ENCODE data around the gene SGCE. TPM values are rescaled to one million over a fixed set of nuclear protein-coding genes. Genes with fewer than 3 reads are reported as not detected.

The SGCE gene
- total and polyA plus RNA-seq, 2 donors, result 23.7 to 27.9 TPM

GRCh38 chr7:94575646-94576045, 80.3 kb downstream of the SGCE start:
- DNase-seq (ENCODE audit: low read depth in 6 of 9, low spot score in 9 of 9), result no peak
- WGBS, result 95% methylated on average over 2 of the region's 2 CpGs
- H3K9me3 ChIP-seq (ENCODE audit: control insufficient read depth in 2 of 2, insufficient read depth in 1 of 2, low read length in 1 of 2), result no peaks in the 10 kb centered on the region
- peaks cover 0 to 7% of the 10 kb centered on the region in 2 donors for H3K36me3 ChIP-seq (ENCODE audit: control insufficient read depth in 2 of 2, insufficient read depth in 2 of 2, low read length in 1 of 2)
- H3K4me1 ChIP-seq (ENCODE audit: control insufficient read depth in 2 of 2, insufficient read depth in 2 of 2, low read length in 2 of 2), result no peaks in the 10 kb centered on the region
- H3K27me3 ChIP-seq (ENCODE audit: control insufficient read depth in 2 of 2, insufficient read depth in 1 of 2, low read length in 1 of 2), result no peaks in the 10 kb centered on the region
- H3K27ac ChIP-seq (ENCODE audit: low read depth in 1 of 2, low read length in 1 of 2), result no peak overlapping the region
- H3K4me3 ChIP-seq (ENCODE audit: low read length in 2 of 2), result no peak overlapping the region

- Histone ChIP-seq H3K36me3 (ENCODE audit: control insufficient read depth in 2 of 2, insufficient read depth in 2 of 2, low read length in 1 of 2) (peaks cover 0 to 7% of the 10 kb centered on the region in 2 donors), H3K4me3 (ENCODE audit: low read length in 2 of 2) (no peak overlapping the region), H3K27me3 (ENCODE audit: control insufficient read depth in 2 of 2, insufficient read depth in 1 of 2, low read length in 1 of 2) (no peaks in the 10 kb centered on the region), H3K9me3 (ENCODE audit: control insufficient read depth in 2 of 2, insufficient read depth in 1 of 2, low read length in 1 of 2) (no peaks in the 10 kb centered on the region), H3K4me1 (ENCODE audit: control insufficient read depth in 2 of 2, insufficient read depth in 2 of 2, low read length in 2 of 2) (no peaks in the 10 kb centered on the region), H3K27ac (ENCODE audit: low read depth in 1 of 2, low read length in 1 of 2) (no peak overlapping the region)
- no peak for DNase-seq (ENCODE audit: low read depth in 6 of 9, low spot score in 9 of 9)
Measured at GRCh38 chr7:94571816-94572215, 84.1 kb downstream of the SGCE start.

GRCh38 chr7:94567396-94567795, 88.5 kb downstream of the SGCE start:
- Histone ChIP-seq H3K9me3 (ENCODE audit: control insufficient read depth in 2 of 2, insufficient read depth in 1 of 2, low read length in 1 of 2) (no peaks in the 10 kb centered on the region), H3K4me3 (ENCODE audit: low read length in 2 of 2) (no peak overlapping the region), H3K36me3 (ENCODE audit: control insufficient read depth in 2 of 2, insufficient read depth in 2 of 2, low read length in 1 of 2) (no peaks in the 10 kb centered on the region), H3K27ac (ENCODE audit: low read depth in 1 of 2, low read length in 1 of 2) (no peak overlapping the region), H3K4me1 (ENCODE audit: control insufficient read depth in 2 of 2, insufficient read depth in 2 of 2, low read length in 2 of 2) (no peaks in the 10 kb centered on the region), H3K27me3 (ENCODE audit: control insufficient read depth in 2 of 2, insufficient read depth in 1 of 2, low read length in 1 of 2) (no peaks in the 10 kb centered on the region)
- DNase-seq (ENCODE audit: low read depth in 6 of 9, low spot score in 9 of 9), result no peak

- no peak overlapping the region for H3K27ac ChIP-seq (ENCODE audit: low read depth in 1 of 2, low read length in 1 of 2)
- H3K4me1 ChIP-seq (ENCODE audit: control insufficient read depth in 2 of 2, insufficient read depth in 2 of 2, low read length in 2 of 2), result no peaks in the 10 kb centered on the region
- H3K4me3 ChIP-seq (ENCODE audit: low read length in 2 of 2), result no peak overlapping the region
- WGBS, result 96% methylated on average over 4 of the region's 4 CpGs
- H3K27me3 ChIP-seq (ENCODE audit: control insufficient read depth in 2 of 2, insufficient read depth in 1 of 2, low read length in 1 of 2), result no peaks in the 10 kb centered on the region
- H3K9me3 ChIP-seq (ENCODE audit: control insufficient read depth in 2 of 2, insufficient read depth in 1 of 2, low read length in 1 of 2), result no peaks in the 10 kb centered on the region
- DNase-seq (ENCODE audit: low read depth in 6 of 9, low spot score in 9 of 9), result no peak
- no peaks in the 10 kb centered on the region for H3K36me3 ChIP-seq (ENCODE audit: control insufficient read depth in 2 of 2, insufficient read depth in 2 of 2, low read length in 1 of 2)
Measured at GRCh38 chr7:94565247-94565894, 90.6 kb downstream of the SGCE start.

GRCh38 chr7:94562525-94562924, 93.4 kb downstream of the SGCE start:
- no peaks in the 10 kb centered on the region for H3K4me1 ChIP-seq (ENCODE audit: control insufficient read depth in 2 of 2, insufficient read depth in 2 of 2, low read length in 2 of 2)
- no peaks in the 10 kb centered on the region for H3K9me3 ChIP-seq (ENCODE audit: control insufficient read depth in 2 of 2, insufficient read depth in 1 of 2, low read length in 1 of 2)
- DNase-seq (ENCODE audit: low read depth in 6 of 9, low spot score in 9 of 9), result no peak
- H3K4me3 ChIP-seq (ENCODE audit: low read length in 2 of 2), result no peak overlapping the region
- no peaks in the 10 kb centered on the region for H3K27me3 ChIP-seq (ENCODE audit: control insufficient read depth in 2 of 2, insufficient read depth in 1 of 2, low read length in 1 of 2)
- H3K36me3 ChIP-seq (ENCODE audit: control insufficient read depth in 2 of 2, insufficient read depth in 2 of 2, low read length in 1 of 2), result no peaks in the 10 kb centered on the region
- WGBS, result 79% methylated on average over 3 of the region's 3 CpGs
- H3K27ac ChIP-seq (ENCODE audit: low read depth in 1 of 2, low read length in 1 of 2), result no peak overlapping the region

GRCh38 chr7:94561841-94562514, 94.0 kb downstream of the SGCE start:
- 97% methylated on average over 2 of the region's 2 CpGs for WGBS
- H3K9me3 ChIP-seq (ENCODE audit: control insufficient read depth in 2 of 2, insufficient read depth in 1 of 2, low read length in 1 of 2), result no peaks in the 10 kb centered on the region
- H3K27ac ChIP-seq (ENCODE audit: low read depth in 1 of 2, low read length in 1 of 2), result no peak overlapping the region

GRCh38 chr7:94559972-94560371, 96.0 kb downstream of the SGCE start:
- Histone ChIP-seq H3K36me3 (ENCODE audit: control insufficient read depth in 2 of 2, insufficient read depth in 2 of 2, low read length in 1 of 2) (peaks cover 0 to 2% of the 10 kb centered on the region in 2 donors), H3K4me1 (ENCODE audit: control insufficient read depth in 2 of 2, insufficient read depth in 2 of 2, low read length in 2 of 2) (no peaks in the 10 kb centered on the region), H3K9me3 (ENCODE audit: control insufficient read depth in 2 of 2, insufficient read depth in 1 of 2, low read length in 1 of 2) (no peaks in the 10 kb centered on the region), H3K27ac (ENCODE audit: low read depth in 1 of 2, low read length in 1 of 2) (no peak overlapping the region), H3K27me3 (ENCODE audit: control insufficient read depth in 2 of 2, insufficient read depth in 1 of 2, low read length in 1 of 2) (no peaks in the 10 kb centered on the region), H3K4me3 (ENCODE audit: low read length in 2 of 2) (no peak overlapping the region)
- WGBS, result 92% methylated on average over 1 of the region's 1 CpG
- DNase-seq (ENCODE audit: low read depth in 6 of 9, low spot score in 9 of 9), result no peak

More at GRCh38 chr7:94561841-94562514, 94.0 kb downstream of the SGCE start:
- DNase-seq (ENCODE audit: low read depth in 6 of 9, low spot score in 9 of 9), result no peak
- Histone ChIP-seq H3K4me1 (ENCODE audit: control insufficient read depth in 2 of 2, insufficient read depth in 2 of 2, low read length in 2 of 2) (no peaks in the 10 kb centered on the region), H3K4me3 (ENCODE audit: low read length in 2 of 2) (no peak overlapping the region), H3K27me3 (ENCODE audit: control insufficient read depth in 2 of 2, insufficient read depth in 1 of 2, low read length in 1 of 2) (no peaks in the 10 kb centered on the region), H3K36me3 (ENCODE audit: control insufficient read depth in 2 of 2, insufficient read depth in 2 of 2, low read length in 1 of 2) (no peaks in the 10 kb centered on the region)

GRCh38 chr7:94557215-94557614, 98.7 kb downstream of the SGCE start:
- Histone ChIP-seq H3K27ac (ENCODE audit: low read depth in 1 of 2, low read length in 1 of 2) (no peak overlapping the region), H3K36me3 (ENCODE audit: control insufficient read depth in 2 of 2, insufficient read depth in 2 of 2, low read length in 1 of 2) (peaks cover 0 to 15% of the 10 kb centered on the region in 2 donors), H3K4me1 (ENCODE audit: control insufficient read depth in 2 of 2, insufficient read depth in 2 of 2, low read length in 2 of 2) (no peaks in the 10 kb centered on the region), H3K27me3 (ENCODE audit: control insufficient read depth in 2 of 2, insufficient read depth in 1 of 2, low read length in 1 of 2) (no peaks in the 10 kb centered on the region), H3K4me3 (ENCODE audit: low read length in 2 of 2) (no peak overlapping the region), H3K9me3 (ENCODE audit: control insufficient read depth in 2 of 2, insufficient read depth in 1 of 2, low read length in 1 of 2) (no peaks in the 10 kb centered on the region)
- no peak for DNase-seq (ENCODE audit: low read depth in 6 of 9, low spot score in 9 of 9)

GRCh38 chr7:94556028-94556427, 99.9 kb downstream of the SGCE start:
- H3K9me3 ChIP-seq (ENCODE audit: control insufficient read depth in 2 of 2, insufficient read depth in 1 of 2, low read length in 1 of 2), result no peaks in the 10 kb centered on the region
- H3K27ac ChIP-seq (ENCODE audit: low read depth in 1 of 2, low read length in 1 of 2), result no peak overlapping the region
- no peak for DNase-seq (ENCODE audit: low read depth in 6 of 9, low spot score in 9 of 9)
- H3K4me3 ChIP-seq (ENCODE audit: low read length in 2 of 2), result no peak overlapping the region
- H3K4me1 ChIP-seq (ENCODE audit: control insufficient read depth in 2 of 2, insufficient read depth in 2 of 2, low read length in 2 of 2), result no peaks in the 10 kb centered on the region
- 94% methylated on average over 2 of the region's 2 CpGs for WGBS
- peaks cover 0 to 19% of the 10 kb centered on the region in 2 donors for H3K36me3 ChIP-seq (ENCODE audit: control insufficient read depth in 2 of 2, insufficient read depth in 2 of 2, low read length in 1 of 2)
- H3K27me3 ChIP-seq (ENCODE audit: control insufficient read depth in 2 of 2, insufficient read depth in 1 of 2, low read length in 1 of 2), result no peaks in the 10 kb centered on the region
